Activated CD4-positive, CD25-positive, alpha-beta regulatory T cell treated with anti-CD3 and anti-CD28 coated beads, Interleukin-2, amount 50 U/mL, for 72 hours (primary cell): ENCODE measurements around the gene PAK4.

Experiments used
- DNase-seq: peaks from one replicate; pipeline ENCODE4 v3.0.0; 2021

Gene PAK4

DNA sequence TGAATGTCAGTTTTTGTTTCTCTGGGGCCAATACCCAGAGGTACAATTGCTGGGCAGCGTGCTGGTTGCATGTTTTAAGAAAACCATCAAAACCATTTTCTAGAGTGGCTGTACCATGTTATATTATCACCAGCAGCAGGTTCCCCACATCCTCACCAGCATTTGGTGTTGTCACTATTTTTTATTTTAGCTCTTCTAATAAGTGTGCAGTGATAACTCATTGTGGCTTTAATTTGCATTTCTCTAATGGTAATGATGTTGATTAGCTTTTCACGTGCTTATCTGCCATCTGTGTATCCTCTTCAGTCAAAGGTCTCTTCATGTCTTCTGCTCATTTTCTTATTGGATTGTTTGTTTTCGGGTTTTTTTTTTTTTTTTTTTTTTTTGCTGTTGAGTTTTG, 21.9 kb downstream of the PAK4 start:
- DNase-seq: no peak

- no peak for DNase-seq
These were observed 23.4 kb downstream of the PAK4 start for GRCh38 chr19:39148939-39149529.

DNA sequence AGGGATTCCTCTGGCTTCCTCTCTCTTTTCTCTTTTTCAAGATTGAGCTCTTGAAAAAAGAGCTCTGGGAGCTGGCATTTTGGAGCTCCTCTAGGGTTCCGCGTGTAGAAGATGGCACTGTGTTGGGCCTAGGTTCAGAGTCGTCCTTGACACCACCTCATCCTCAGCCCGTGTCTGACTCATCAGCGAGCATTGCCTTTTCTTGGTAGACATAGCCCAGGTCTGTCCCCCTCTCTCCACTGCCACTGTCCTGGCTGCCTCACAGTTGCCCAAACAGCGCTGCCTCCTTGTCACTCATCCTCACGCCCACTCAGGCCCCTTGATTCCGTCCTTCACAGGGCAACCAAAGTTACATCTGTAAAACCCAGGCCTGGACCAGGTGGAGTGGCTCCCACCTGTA, 24.6 kb downstream of the PAK4 start:
- no peak for DNase-seq

DNA sequence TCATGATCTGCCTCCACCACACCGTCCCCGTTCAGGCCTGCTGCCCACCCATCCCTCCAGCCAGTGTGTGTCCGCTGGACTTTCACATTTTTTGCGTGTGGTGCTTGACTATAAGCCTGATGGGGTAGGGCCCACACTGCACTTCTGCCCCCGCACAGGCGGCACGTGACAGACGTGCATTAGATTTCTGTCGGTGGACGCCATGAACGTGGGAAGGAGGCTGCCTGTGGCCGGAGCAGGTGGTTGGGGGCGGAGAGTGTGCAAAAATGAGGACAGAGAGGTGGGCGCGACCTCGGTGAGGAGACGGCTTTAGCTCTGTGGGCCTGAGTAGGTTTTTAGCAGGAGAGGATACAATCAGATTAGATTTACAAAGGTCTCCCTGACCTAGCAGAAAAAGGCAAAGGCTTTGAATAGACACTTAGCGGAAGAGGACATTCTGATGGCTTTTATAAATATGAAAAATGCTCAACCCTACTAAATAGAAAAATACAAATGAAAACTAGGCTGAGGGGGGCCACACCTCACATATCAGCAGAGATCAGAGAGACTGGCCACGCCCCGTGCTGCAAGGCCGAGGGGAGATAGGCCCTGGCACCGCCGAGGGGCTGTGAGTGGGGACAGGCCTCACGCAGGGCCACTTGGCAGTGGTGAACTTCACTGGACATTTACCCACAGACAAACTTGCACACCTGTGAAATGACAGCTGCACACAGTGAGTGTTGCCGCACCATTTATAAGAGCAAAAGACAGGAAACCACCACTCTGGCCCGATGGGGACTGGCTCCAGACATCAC, 25.4 kb downstream of the PAK4 start:
- no peak for DNase-seq

GRCh38 chr19:39152066-39152465, 26.5 kb downstream of the PAK4 start:
- no peak for DNase-seq

DNA sequence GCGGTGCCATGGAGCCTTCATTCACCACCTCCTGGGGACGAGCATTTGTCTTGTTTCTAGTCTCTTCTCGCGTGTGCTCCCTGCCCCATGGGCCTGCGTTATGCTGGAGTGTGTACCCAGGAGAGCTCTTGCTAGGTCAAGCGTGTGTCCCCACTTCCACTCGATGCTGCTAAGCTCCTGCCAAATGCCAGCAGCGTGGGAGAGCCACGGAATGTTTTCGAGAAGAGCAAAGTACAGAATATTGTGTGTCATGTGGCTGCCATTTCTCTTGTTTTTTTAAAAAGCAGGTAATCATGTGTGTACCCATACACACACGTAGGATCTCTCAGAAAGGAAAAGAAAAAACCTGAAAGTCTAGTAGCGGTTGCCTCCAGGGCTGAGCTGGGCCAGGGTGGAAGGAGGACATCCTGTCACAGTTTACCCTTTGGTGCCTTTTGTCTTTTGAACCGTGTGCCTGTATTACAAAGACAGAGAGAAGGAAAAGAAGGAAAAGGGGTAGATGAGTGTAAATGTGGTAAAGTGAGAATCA, 28.6 kb downstream of the PAK4 start:
- no peak for DNase-seq

GRCh38 chr19:39154629-39155100, 29.1 kb downstream of the PAK4 start:
- no peak for DNase-seq

DNA sequence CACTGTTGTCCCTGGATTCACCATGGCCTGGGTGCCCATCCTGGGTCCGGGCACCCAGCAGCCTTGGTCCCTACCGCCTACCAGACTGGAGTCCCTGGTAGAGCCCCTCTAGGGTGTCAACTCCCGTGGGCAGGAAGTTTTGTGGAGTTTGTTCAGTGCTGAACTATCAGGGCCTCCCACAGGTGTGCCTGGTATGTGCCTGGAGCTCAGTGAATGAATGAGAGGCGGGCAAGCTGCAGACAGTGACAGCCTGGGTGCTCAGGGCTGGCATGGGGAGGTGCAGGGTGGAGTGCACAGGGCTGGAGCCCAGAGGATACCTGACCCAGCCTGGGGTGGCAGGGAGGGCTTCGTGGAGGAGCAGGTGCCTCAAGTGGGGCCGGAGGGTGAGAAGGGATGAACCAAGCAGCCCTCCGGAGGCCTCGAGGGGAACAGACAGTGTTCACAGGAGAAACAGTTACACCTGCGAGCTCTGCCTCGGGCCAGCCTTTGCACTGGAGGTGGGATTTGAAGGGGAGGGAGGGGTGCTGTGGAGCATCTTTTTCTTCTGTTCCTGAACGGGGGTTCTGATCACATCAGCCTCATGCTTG, 29.6 kb downstream of the PAK4 start:
- no peak for DNase-seq

DNA sequence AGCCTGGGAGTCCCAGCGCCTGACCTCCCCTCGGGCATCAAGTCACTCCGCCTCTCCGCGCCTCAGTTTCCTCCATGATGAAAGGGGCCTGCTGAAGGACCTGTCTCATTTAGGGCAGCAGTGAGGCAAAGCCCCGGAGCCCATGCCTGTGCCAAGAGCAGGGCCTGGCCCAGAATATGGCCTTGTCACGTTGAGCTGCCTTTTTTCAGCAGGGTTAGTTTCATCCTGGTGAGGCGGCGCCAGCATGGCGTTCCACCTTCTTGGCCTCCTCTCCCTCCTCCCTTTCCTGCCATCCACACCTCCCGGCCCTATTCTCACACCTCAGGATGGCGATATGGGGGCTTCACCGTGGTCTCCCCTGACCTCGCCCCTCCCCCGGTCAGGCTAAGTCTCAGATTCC, 30.2 kb downstream of the PAK4 start:
- no peak for DNase-seq

- DNase-seq: no peak
These were observed 31.0 kb downstream of the PAK4 start for GRCh38 chr19:39156326-39157230.

GRCh38 chr19:39157275-39157996, 31.9 kb downstream of the PAK4 start:
- no peak for DNase-seq

- no peak for DNase-seq
These were observed 32.4 kb downstream of the PAK4 start for GRCh38 chr19:39157997-39158389.

GRCh38 chr19:39158646-39159260, 33.2 kb downstream of the PAK4 start:
- DNase-seq: no peak

- DNase-seq: no peak
These were observed 34.9 kb downstream of the PAK4 start for GRCh38 chr19:39160523-39160861.

- DNase-seq: no peak
These were observed 35.5 kb downstream of the PAK4 start for GRCh38 chr19:39160889-39161672.

DNA sequence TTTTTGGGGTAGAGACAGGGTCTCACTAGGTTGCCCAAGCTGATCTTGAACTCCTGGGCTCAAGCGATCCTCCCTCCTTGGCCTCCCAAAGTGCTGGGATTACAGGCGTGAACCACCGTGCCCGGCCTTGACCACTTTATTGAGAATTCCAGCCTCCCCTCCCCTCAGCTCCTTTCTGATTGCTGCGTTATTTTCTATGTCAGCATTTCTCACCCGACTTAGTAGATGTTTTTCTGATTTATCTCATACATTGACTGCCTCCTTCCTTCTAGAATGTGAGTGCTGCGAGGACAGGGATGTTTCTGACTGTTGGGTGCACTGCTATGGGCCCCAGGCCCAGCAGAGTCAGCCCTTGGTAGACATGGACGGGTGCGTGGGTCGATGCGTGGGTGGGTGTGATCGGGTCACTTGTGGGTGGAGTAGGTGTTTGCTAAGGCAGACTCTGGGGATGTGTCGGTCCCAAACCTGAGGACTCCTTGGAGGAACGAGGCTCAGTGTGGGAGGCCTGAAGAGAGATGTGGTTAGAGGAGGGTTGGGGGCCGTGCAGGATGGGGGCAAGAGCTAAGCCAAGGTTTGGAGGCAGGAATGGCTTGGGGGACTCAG, 37.0 kb downstream of the PAK4 start:
- no peak for DNase-seq

GRCh38 chr19:39163621-39164020, 38.0 kb downstream of the PAK4 start:
- no peak for DNase-seq

DNA sequence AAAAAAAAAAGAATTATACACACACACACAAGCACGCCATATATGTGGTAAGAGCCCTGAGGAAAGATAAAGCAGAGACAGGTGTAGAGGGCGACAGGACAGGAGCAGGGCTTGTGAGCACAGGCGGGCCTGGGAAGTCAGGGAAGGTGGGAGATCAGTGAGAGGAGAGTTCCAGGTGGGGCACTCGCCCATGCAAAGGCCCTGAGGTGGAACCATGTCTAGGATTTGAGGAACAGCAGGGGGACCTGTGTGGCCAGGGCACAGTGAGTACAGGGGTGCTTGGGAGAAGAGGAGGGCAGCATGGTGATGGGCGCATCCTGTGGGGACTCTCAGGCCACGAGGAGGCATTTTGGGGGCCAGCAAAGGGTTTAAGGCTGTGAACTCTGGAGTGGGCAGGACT, 38.7 kb downstream of the PAK4 start:
- DNase-seq: no peak

- DNase-seq: no peak
These were observed 40.3 kb downstream of the PAK4 start for GRCh38 chr19:39165857-39166256.

- no peak for DNase-seq
These were observed 41.2 kb downstream of the PAK4 start for GRCh38 chr19:39166571-39167391.
